Activated CD4-positive, alpha-beta memory T cell treated with anti-CD3 and anti-CD28 coated beads for 36 hours (primary cell): ENCODE measurements around the gene PRKAA2. TPM values are rescaled to one million over a fixed set of nuclear protein-coding genes. Genes with fewer than 3 reads are reported as not detected.
A peak's percentile ranks its signal among the peaks of the same experiment; 100 is the strongest.
"Not testable (repeated sequence)": the region's sequence is repeated elsewhere in the genome, so short reads cannot be mapped to it uniquely, and the experiment has no call there.

Experiments
- CTCF ChIA-PET: fragments of 350-600 bp; sonication (Branson Sonifier 250); formaldehyde crosslinking; loops from one replicate; lab custom pipeline; 2021; ENCODE audit warnings: antibody characterized with exemption, inconsistent platforms; lab: Charles Lee
- POLR2A ChIA-PET: fragments of 350-600 bp; sonication (Branson Sonifier 250); formaldehyde crosslinking; loops from one replicate; lab custom pipeline; 2021; ENCODE audit warnings: antibody characterized with exemption; lab: Charles Lee
- DNase-seq: peaks from one replicate; pipeline ENCODE4 v3.0.0-alpha.2; 2020
- H3K27ac Mint-ChIP-seq: one replicate; pipeline ENCODE4 v1.8.0; 2021; ENCODE audit warnings: mixed read lengths
- H3K27me3 Mint-ChIP-seq: one replicate; pipeline ENCODE4 v1.8.0; 2021; ENCODE audit warnings: mixed read lengths
- H3K36me3 Mint-ChIP-seq: one replicate; pipeline ENCODE4 v1.8.0; 2021; ENCODE audit warnings: mixed read lengths
- H3K4me1 Mint-ChIP-seq: one replicate; pipeline ENCODE4 v1.8.0; 2021; ENCODE audit warnings: low read depth, mixed read lengths
- H3K4me3 Mint-ChIP-seq: one replicate; pipeline ENCODE4 v1.8.0; 2021; ENCODE audit warnings: mild to moderate bottlenecking, mixed read lengths
- H3K9me3 Mint-ChIP-seq: one replicate; pipeline ENCODE4 v1.8.0; 2021; ENCODE audit warnings: mixed read lengths
- intact Hi-C: fragments of 100-400 bp; cut with micrococcal nuclease; formaldehyde crosslinking; loops from one replicate; pipeline ENCODE4 v1.15.1; 2023
- total RNA-seq, 2 experiments: library from RNA; stranded (reverse); gene quantifications; one replicate each; pipeline ENCODE4 v1.2.3, GENCODE V29; 2021

PRKAA2 gene
- total RNA-seq: not detected

GRCh38 chr1:56644919-56645676 lies at the start of gene PRKAA2:
Gene PRKAA2, plus strand, starts transcription at chr1:56645314. Its CDS starts 74 bp downstream, at chr1:56645388.
- Mint-ChIP-seq H3K4me1 (peaks cover 9% of the 10 kb centered on the region), H3K9me3 (no peaks in the 10 kb centered on the region), H3K36me3 (no peaks in the 10 kb centered on the region), H3K27me3 (peaks cover 34% of the 10 kb centered on the region), H3K4me3 (peak within 1 kb of the TSS; percentile 35), H3K27ac (no peak within 1 kb of the TSS)
- intact Hi-C loops: no loop called here
- DNase-seq: no peak
- ChIA-PET CTCF (no interaction called here), POLR2A (no interaction called here)

DNA sequence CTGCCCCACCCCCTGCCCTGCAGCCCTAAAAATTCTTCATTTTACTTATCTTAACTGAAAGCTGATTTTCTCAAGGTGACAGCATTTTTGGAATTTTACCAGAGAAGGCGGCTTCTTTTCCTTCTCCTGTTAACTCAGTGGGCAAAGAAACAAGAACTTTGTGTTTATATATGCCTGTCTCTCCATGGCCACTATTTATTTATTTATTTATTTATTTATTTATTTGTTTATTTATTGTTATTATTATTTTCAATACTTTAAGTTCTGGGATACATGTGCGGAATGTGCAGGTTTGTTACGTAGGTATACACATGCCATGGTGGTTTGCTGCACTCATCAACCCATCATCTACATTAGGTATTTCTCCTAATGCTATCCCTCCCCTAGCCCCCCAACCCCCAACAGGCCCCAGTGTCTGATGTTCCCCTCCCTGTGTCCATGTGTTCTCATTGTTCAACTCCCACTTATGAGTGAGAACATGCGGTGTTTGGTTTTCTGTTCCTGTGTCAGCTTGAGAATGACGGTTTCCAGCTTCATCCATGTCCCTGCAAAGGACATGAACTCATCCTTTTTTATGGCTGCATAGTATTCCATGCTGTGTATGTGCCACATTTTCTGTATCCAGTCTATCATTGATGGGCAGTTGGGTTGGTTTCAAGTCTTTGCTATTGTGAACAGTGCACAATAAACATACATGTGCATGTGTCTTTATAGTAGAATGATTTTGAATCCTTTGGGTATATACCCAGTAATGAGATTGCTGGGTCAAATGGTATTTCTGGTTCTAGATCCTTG lies 49.5 kb upstream of the PRKAA2 start:
- H3K4me1 Mint-ChIP-seq, H3K36me3 Mint-ChIP-seq, DNase-seq, H3K4me3 Mint-ChIP-seq, POLR2A ChIA-PET, H3K9me3 Mint-ChIP-seq, H3K27ac Mint-ChIP-seq, intact Hi-C loops, CTCF ChIA-PET, H3K27me3 Mint-ChIP-seq: not testable (repeated sequence)

- H3K4me1 Mint-ChIP-seq, H3K4me3 Mint-ChIP-seq, H3K27me3 Mint-ChIP-seq, H3K27ac Mint-ChIP-seq, H3K36me3 Mint-ChIP-seq, DNase-seq, POLR2A ChIA-PET, intact Hi-C loops, CTCF ChIA-PET: not testable (repeated sequence)
- peaks cover 24% of the 10 kb centered on the region for H3K9me3 Mint-ChIP-seq
Observed at GRCh38 chr1:56610097-56610496, 35.0 kb upstream of the PRKAA2 start.

DNA sequence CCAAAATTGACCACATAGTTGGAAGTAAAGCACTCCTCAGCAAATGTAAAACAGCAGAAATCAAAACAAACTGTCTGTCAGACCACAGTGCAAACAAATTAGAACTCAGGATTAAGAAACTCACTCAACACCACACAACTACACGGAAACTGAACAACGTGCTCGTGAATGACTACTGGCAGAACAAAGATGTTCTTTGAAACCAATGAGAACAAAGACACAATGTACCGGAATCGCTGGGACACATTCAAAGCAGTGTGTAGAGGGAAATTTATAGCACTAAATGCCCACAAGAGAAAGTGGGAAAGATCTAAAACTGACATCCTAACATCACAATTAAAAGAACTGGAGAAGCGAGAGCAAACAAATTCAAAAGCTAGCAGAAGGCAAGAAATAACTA lies 34.3 kb upstream of the PRKAA2 start:
- H3K4me1 Mint-ChIP-seq, H3K27me3 Mint-ChIP-seq, CTCF ChIA-PET: not testable (repeated sequence)

GRCh38 chr1:56617141-56617540 lies 28.0 kb upstream of the PRKAA2 start:
- Mint-ChIP-seq H3K27me3 (no peaks in the 10 kb centered on the region), H3K27ac (no peak overlapping the region), H3K9me3 (peaks cover 14% of the 10 kb centered on the region), H3K4me3 (no peak overlapping the region), H3K4me1 (no peaks in the 10 kb centered on the region), H3K36me3 (no peaks in the 10 kb centered on the region)
- CTCF ChIA-PET: no interaction called here
- DNase-seq: no peak
- POLR2A ChIA-PET: no interaction called here
- intact Hi-C loops: no loop called here

More for the DNA sequence above, 34.3 kb upstream of the PRKAA2 start:
- H3K36me3 Mint-ChIP-seq, H3K27ac Mint-ChIP-seq, intact Hi-C loops, POLR2A ChIA-PET, H3K4me3 Mint-ChIP-seq, DNase-seq: not testable (repeated sequence)
- H3K9me3 Mint-ChIP-seq: peaks cover 24% of the 10 kb centered on the region

DNA sequence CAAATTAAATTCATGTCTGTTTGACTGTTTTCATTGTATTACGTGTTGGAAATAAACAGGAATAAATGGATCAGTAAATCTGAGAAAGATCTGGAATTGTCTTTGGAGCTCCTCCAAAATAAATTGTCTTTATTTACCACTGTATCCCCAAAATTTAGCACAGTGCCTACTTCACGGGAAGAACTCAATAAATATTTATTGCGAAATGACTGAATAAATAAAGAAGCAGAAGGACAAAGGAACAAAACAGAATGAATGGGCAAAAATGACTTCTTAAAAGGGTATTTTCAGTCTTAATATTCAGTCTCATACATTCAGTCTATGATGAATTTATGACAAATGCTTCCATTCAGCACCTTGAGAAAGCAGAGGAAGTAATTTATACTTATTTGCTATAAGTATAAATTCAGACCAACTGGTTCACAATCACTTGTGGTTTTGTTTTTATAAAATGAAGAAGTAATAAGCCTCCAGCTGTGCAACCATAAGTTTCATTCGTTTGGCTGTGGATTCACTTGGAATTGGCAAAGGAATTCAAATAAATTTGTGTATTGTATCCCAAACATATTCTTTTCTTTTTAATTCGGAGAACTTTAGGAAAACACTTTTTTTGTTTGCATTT lies 19.2 kb upstream of the PRKAA2 start:
- ChIA-PET POLR2A (no interaction called here), CTCF (no interaction called here)
- H3K27me3 Mint-ChIP-seq: no peaks in the 10 kb centered on the region
- no peaks in the 10 kb centered on the region for H3K36me3 Mint-ChIP-seq
- H3K4me1 Mint-ChIP-seq: no peaks in the 10 kb centered on the region
- DNase-seq: no peak
- no peak overlapping the region for H3K4me3 Mint-ChIP-seq
- H3K27ac Mint-ChIP-seq: no peak overlapping the region
- intact Hi-C loops: no loop called here
- peaks cover 9% of the 10 kb centered on the region for H3K9me3 Mint-ChIP-seq

GRCh38 chr1:56626546-56626945 lies 18.6 kb upstream of the PRKAA2 start:
- intact Hi-C loops: no loop called here
- CTCF ChIA-PET: no interaction called here

DNA sequence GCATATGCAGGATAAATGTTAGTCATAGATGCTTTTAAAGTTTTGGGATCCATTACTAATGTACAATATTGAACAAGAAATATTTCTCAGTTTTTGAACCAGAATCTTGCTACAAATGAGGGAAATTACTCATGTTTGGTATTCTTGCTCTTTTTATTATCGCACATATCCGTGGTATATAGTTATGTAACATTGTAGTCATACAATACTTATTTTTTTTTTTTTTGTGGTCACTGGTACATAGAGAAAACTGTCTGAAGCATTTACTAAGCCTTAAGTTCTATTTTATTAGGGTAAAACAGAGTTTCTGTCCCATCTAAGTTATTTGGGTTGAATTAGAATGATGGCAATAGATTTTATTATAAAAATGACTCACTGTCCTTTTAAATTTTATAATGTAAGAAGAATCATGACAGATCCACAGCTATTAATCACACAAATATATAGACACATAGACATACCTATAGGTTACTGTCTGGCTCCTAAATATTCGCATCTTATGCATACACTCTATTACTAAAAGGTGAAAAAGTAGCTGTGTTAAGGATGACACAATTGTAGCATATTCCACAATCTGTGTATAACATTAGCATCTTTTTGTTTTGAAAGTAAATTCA lies 18.0 kb upstream of the PRKAA2 start:
- Mint-ChIP-seq H3K27me3 (no peaks in the 10 kb centered on the region), H3K36me3 (no peaks in the 10 kb centered on the region), H3K4me3 (no peak overlapping the region), H3K4me1 (no peaks in the 10 kb centered on the region), H3K27ac (no peak overlapping the region), H3K9me3 (peaks cover 7% of the 10 kb centered on the region)
- intact Hi-C loops: no loop called here
- ChIA-PET CTCF (no interaction called here), POLR2A (no interaction called here)
- no peak for DNase-seq

More at GRCh38 chr1:56626546-56626945, 18.6 kb upstream of the PRKAA2 start:
- no peak overlapping the region for H3K4me3 Mint-ChIP-seq
- no peaks in the 10 kb centered on the region for H3K4me1 Mint-ChIP-seq
- H3K9me3 Mint-ChIP-seq: peaks cover 9% of the 10 kb centered on the region
- no peak overlapping the region for H3K27ac Mint-ChIP-seq
- H3K36me3 Mint-ChIP-seq: no peaks in the 10 kb centered on the region
- H3K27me3 Mint-ChIP-seq: no peaks in the 10 kb centered on the region
- DNase-seq: no peak
- POLR2A ChIA-PET: no interaction called here

GRCh38 chr1:56627636-56628039 lies 17.5 kb upstream of the PRKAA2 start:
- Mint-ChIP-seq H3K4me1 (no peaks in the 10 kb centered on the region), H3K27me3 (no peaks in the 10 kb centered on the region), H3K4me3 (no peak overlapping the region), H3K27ac (no peak overlapping the region), H3K9me3 (peaks cover 5% of the 10 kb centered on the region), H3K36me3 (no peaks in the 10 kb centered on the region)
- POLR2A ChIA-PET: no interaction called here
- intact Hi-C loops: no loop called here
- CTCF ChIA-PET: no interaction called here
- DNase-seq: no peak

- ChIA-PET CTCF (no interaction called here), POLR2A (no interaction called here)
- Mint-ChIP-seq H3K27me3 (no peaks in the 10 kb centered on the region), H3K4me1 (no peaks in the 10 kb centered on the region), H3K9me3 (no peaks in the 10 kb centered on the region), H3K4me3 (no peak overlapping the region), H3K36me3 (no peaks in the 10 kb centered on the region), H3K27ac (no peak overlapping the region)
- DNase-seq: no peak
- intact Hi-C loops: no loop called here
Observed at GRCh38 chr1:56630786-56631185, 14.3 kb upstream of the PRKAA2 start.

GRCh38 chr1:56631901-56632300 lies 13.2 kb upstream of the PRKAA2 start:
- Mint-ChIP-seq H3K36me3 (no peaks in the 10 kb centered on the region), H3K27ac (no peak overlapping the region), H3K4me1 (no peaks in the 10 kb centered on the region), H3K27me3 (no peaks in the 10 kb centered on the region), H3K4me3 (no peak overlapping the region), H3K9me3 (no peaks in the 10 kb centered on the region)
- POLR2A ChIA-PET: no interaction called here
- DNase-seq: no peak
- intact Hi-C loops: no loop called here
- CTCF ChIA-PET: no interaction called here

- Mint-ChIP-seq H3K9me3 (no peaks in the 10 kb centered on the region), H3K27me3 (no peaks in the 10 kb centered on the region), H3K4me1 (no peaks in the 10 kb centered on the region), H3K27ac (no peak overlapping the region), H3K4me3 (no peak overlapping the region), H3K36me3 (no peaks in the 10 kb centered on the region)
- CTCF ChIA-PET: no interaction called here
- DNase-seq: no peak
- POLR2A ChIA-PET: no interaction called here
- intact Hi-C loops: no loop called here
Observed at GRCh38 chr1:56634981-56635380, 10.1 kb upstream of the PRKAA2 start.
